Measurements from ENCODE around the gene CCDC14. TPM values are rescaled to one million over a fixed set of nuclear protein-coding genes. Genes with fewer than 3 reads are reported as not detected.

Gene CCDC14
- total RNA-seq, 4 donors from 2014 or later, result 7.7 to 28.4 (median 26.8) TPM

DNA sequence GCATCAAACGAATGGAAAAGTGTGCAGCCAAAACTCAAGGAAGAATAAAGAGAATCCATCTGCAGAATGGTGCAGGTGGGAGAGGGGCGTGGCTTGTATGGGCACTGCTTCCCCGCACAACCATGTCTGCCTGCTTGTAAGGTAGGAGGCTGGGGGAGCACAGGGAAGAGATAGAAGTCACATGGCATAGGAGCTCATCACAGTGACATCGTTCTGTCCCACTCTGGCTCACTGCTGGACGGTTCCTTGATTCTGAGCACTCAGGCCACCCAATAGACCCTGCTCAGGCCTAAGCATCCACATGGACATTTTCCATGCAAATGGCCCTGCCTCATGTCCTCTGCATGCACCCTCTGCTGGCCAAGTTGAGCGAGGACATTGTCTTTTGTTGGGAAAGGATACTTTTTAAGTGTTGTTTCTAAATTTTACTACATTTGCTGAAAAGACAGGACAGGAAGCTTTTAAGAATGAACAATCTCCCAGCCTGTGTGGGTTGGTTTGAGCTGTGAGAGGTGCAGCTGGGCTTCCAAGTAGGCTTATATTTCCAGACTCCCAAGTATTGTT lies 79.9 kb downstream of the CCDC14 start:
- intact Hi-C loops (cut with DNase I), result no loop called here
- Histone ChIP-seq H3K9me3 (no peaks in the 10 kb centered on the region), H3K36me3 (no peaks in the 10 kb centered on the region), H3K27ac (no peak overlapping the region), H3K4me3 (no peak overlapping the region), H3K4me1 (peaks cover 0 to 13% (median 9%) of the 10 kb centered on the region in 3 donors), H3K27me3 (peaks cover 0 to 51% (median 0%) of the 10 kb centered on the region in 4 donors)
- WGBS, 2 donors, result 72% methylated on average over 6 of the region's 6 CpGs
- TF ChIP-seq, protein P1, sequence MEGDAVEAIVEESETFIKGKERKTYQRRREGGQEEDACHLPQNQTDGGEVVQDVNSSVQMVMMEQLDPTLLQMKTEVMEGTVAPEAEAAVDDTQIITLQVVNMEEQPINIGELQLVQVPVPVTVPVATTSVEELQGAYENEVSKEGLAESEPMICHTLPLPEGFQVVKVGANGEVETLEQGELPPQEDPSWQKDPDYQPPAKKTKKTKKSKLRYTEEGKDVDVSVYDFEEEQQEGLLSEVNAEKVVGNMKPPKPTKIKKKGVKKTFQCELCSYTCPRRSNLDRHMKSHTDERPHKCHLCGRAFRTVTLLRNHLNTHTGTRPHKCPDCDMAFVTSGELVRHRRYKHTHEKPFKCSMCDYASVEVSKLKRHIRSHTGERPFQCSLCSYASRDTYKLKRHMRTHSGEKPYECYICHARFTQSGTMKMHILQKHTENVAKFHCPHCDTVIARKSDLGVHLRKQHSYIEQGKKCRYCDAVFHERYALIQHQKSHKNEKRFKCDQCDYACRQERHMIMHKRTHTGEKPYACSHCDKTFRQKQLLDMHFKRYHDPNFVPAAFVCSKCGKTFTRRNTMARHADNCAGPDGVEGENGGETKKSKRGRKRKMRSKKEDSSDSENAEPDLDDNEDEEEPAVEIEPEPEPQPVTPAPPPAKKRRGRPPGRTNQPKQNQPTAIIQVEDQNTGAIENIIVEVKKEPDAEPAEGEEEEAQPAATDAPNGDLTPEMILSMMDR (IDR thresholded peaks at IDR 0.05), result peak in 2 of 6 experiments; percentile 28 to 34
- TF ChIP-seq POLR2A (IDR thresholded peaks at IDR 0.05), result no peak
- DNase-seq, result no peak

DNA sequence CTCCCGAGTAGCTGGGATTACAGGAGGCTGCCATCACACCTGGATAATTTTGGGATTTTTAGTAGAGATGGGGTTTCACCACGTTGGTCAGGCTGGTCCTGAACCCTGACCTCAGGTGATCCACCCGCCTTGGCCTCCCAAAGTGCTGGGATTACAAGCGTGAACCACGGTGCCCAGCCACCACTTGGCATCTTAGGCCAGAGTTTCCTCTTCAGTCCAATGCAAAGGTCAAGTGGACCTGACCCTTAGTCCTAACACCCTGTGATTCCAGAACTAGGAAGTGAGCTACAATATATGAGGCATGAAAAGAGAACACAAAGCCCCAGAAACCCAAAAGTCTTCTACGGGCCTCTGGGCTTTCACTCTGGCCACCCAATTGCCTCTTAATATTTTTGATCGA lies 82.2 kb downstream of the CCDC14 start:
- Histone ChIP-seq H3K27ac (no peak overlapping the region), H3K4me1 (peaks cover 0 to 6% (median 6%) of the 10 kb centered on the region in 3 donors), H3K27me3 (peaks cover 0 to 30% (median 0%) of the 10 kb centered on the region in 4 donors), H3K4me3 (no peak overlapping the region), H3K36me3 (no peaks in the 10 kb centered on the region), H3K9me3 (no peaks in the 10 kb centered on the region)
- DNase-seq, result no peak
- WGBS, 2 donors, result 94 to 98% methylated on average over 2 to 5 of the region's 7 CpGs
- TF ChIP-seq POLR2A (IDR thresholded peaks at IDR 0.05), result no peak
- TF ChIP-seq, protein P1 (IDR thresholded peaks at IDR 0.05), result no peak
- intact Hi-C loops (cut with DNase I), result no loop called here

DNA sequence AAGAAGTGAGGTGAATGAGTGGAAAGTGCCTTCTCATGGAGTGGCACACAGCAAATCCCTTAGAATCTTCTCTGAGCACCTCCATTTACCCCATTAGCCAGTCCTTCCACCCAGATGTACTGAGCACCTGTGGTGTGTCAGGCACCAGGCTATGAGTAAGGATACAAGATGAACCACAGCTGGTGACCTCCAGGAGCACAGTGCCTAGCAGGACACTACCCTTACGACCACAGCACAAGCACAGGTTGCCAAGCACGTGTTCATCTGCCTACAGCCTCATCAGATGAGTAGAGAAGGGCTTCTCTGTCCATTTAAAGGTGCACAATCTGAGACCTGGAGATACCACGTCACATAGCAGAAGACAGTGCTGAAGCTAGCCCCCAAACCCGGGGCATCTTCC lies 83.1 kb downstream of the CCDC14 start:
- 90% methylated on average over 4 of the region's 4 CpGs; no CpG with 5 or more reads in 1 of the 2 donors for WGBS, 2 donors
- intact Hi-C loops (cut with DNase I), result no loop called here

DNA sequence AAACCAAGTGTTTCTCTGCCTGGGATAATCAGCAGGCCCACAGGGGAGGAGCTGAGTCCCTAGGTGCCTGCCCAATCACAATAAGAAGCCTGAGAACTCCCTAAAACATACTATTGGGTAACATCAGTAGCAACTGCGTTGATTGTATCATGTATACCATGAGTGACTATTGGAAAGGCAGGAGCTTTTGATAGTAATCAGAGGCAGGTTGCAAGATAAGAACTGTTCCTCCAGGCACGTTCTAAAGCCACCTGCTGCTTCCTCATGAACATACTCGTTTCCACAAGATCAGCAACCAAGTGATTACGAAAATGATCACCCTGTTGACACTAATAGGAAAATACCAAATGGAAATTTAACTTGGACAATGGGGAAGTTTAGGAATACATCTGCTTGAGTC lies 83.6 kb downstream of the CCDC14 start:
- no peak for DNase-seq
- WGBS, 2 donors, result 53 to 68% methylated on average over 4 of the region's 4 CpGs
- Histone ChIP-seq H3K9me3 (no peaks in the 10 kb centered on the region), H3K4me3 (no peak overlapping the region), H3K36me3 (no peaks in the 10 kb centered on the region), H3K27me3 (peaks cover 0 to 21% (median 0%) of the 10 kb centered on the region in 4 donors), H3K4me1 (no peaks in the 10 kb centered on the region), H3K27ac (no peak overlapping the region)
- no peak for TF ChIP-seq POLR2A (IDR thresholded peaks at IDR 0.05)
- intact Hi-C loops (cut with DNase I), result no loop called here

More for the DNA sequence above, 83.1 kb downstream of the CCDC14 start:
- Histone ChIP-seq H3K4me3 (no peak overlapping the region), H3K27ac (no peak overlapping the region), H3K4me1 (no peaks in the 10 kb centered on the region), H3K36me3 (no peaks in the 10 kb centered on the region), H3K27me3 (peaks cover 0 to 21% (median 0%) of the 10 kb centered on the region in 4 donors), H3K9me3 (no peaks in the 10 kb centered on the region)
- TF ChIP-seq, protein P1 (IDR thresholded peaks at IDR 0.05), result no peak
- TF ChIP-seq POLR2A (IDR thresholded peaks at IDR 0.05), result no peak
- DNase-seq, result no peak

DNA sequence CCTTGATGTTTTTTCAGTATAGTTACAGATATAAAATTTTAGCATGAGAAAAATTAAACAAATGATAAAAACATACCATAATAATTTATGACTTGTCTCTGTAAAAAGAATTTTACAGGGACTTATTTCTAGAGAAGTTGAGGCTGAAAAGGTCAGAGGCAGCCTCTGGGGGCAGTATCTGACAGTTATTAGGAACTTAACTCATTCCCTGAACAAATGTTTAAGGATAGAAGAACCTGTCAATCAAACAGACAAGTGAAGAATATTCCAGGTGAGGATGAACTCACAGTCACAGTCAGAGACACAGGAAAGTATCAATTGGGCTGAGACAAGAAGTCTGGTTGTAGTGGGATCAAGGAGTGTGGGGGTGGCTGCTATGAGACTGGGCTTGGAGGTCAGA lies 84.2 kb downstream of the CCDC14 start:
- Histone ChIP-seq H3K4me1 (no peaks in the 10 kb centered on the region), H3K9me3 (no peaks in the 10 kb centered on the region), H3K4me3 (no peak overlapping the region), H3K27me3 (peaks cover 0 to 17% (median 0%) of the 10 kb centered on the region in 4 donors), H3K36me3 (no peaks in the 10 kb centered on the region), H3K27ac (no peak overlapping the region)
- no peak for DNase-seq
- TF ChIP-seq POLR2A (IDR thresholded peaks at IDR 0.05), result no peak
- TF ChIP-seq, protein P1 (IDR thresholded peaks at IDR 0.05), result peak in 1 of 6 experiments; percentile 6
- intact Hi-C loops (cut with DNase I), result no loop called here

DNA sequence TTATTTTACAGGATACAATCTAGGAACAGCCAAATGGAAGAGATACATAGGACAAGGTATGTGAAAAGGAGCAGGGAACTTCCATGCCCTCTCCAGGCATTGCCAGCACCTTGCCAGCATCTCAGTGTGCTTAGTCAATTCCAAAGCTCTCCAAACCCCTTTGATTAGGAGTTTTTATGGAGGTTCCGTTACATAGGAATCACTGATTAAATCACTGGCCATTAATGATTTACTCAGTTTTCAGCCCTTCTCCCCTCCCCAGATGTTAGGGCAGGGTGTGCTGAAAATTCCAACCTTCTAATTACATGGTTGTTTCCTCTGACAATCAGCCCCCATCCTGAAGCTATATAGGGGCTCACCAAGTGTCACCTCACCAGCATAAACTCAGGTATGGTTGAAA lies 88.4 kb downstream of the CCDC14 start:
- Histone ChIP-seq H3K36me3 (no peaks in the 10 kb centered on the region), H3K27ac (no peak overlapping the region), H3K9me3 (no peaks in the 10 kb centered on the region), H3K4me1 (no peaks in the 10 kb centered on the region), H3K4me3 (no peak overlapping the region), H3K27me3 (peaks cover 0 to 5% (median 0%) of the 10 kb centered on the region in 4 donors)
- no peak for DNase-seq
- no peak for TF ChIP-seq POLR2A (IDR thresholded peaks at IDR 0.05)
- TF ChIP-seq, protein P1 (IDR thresholded peaks at IDR 0.05), result no peak
- intact Hi-C loops (cut with DNase I), result no loop called here
- 90 to 93% methylated on average over 1 of the region's 1 CpG for WGBS, 2 donors

Measured in esophagus squamous epithelium (tissue), 5 donors.